Embryonic facial prominence (tissue), 1 donor: Measurements from ENCODE around the gene NCBP2L.
"Not testable (repeated sequence)": the region's sequence is repeated elsewhere in the genome, so short reads cannot be mapped to it uniquely, and the experiment has no call there.

Source experiments
- DNase-seq: peaks from one replicate; pipeline ENCODE4 v3.0.0-alpha.2; 2016; ENCODE audit errors: extremely low spot score

NCBP2L gene

GRCh38 chrX:107810053-107810452 lies 32.5 kb downstream of the NCBP2L start:
- DNase-seq, result not testable (repeated sequence)

- no peak for DNase-seq
Observed at GRCh38 chrX:107818900-107819521, 41.5 kb downstream of the NCBP2L start.

DNA sequence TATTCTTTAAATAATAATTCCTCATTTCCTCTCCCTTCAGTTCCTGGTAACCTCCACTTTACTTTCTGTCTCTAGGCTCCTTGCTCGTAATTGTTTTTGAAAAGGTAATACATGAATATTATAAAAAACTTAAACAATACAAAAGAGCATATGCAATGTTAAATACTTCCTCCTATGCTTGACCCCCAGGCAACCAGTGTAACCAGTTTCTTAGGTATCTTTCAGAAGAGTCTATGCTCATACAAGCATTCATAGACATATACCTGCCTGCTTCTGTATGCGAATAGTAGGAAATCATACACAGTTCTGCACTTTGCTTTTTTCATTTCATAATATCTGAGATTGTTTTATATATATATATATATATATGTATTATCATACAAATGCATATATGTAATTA lies 45.5 kb downstream of the NCBP2L start:
- no peak for DNase-seq

DNA sequence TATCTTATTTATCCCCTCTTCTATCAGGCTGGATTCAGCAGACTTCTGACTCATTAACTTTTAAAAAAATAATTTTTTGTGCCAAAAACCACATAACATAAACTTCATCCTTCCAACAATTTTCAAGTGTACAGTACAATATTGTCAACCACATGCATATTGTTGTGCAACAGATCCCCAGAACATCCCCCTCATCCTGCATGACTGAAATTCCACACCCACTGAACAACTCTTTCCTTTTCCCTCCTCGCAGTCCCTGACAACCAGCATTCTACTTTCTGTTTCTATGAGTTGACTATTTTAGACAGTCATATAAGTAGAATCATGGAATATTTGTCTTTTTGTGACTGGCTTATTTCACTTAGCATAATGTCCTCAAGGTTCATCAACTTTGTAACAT lies 45.9 kb downstream of the NCBP2L start:
- no peak for DNase-seq

- no peak for DNase-seq
Observed at GRCh38 chrX:107825698-107826237, 48.2 kb downstream of the NCBP2L start, which contains the start of gene MID2. Gene MID2 (plus strand): TSS chrX:107825866. CDS start chrX:107826427, 561 bp downstream.

DNA sequence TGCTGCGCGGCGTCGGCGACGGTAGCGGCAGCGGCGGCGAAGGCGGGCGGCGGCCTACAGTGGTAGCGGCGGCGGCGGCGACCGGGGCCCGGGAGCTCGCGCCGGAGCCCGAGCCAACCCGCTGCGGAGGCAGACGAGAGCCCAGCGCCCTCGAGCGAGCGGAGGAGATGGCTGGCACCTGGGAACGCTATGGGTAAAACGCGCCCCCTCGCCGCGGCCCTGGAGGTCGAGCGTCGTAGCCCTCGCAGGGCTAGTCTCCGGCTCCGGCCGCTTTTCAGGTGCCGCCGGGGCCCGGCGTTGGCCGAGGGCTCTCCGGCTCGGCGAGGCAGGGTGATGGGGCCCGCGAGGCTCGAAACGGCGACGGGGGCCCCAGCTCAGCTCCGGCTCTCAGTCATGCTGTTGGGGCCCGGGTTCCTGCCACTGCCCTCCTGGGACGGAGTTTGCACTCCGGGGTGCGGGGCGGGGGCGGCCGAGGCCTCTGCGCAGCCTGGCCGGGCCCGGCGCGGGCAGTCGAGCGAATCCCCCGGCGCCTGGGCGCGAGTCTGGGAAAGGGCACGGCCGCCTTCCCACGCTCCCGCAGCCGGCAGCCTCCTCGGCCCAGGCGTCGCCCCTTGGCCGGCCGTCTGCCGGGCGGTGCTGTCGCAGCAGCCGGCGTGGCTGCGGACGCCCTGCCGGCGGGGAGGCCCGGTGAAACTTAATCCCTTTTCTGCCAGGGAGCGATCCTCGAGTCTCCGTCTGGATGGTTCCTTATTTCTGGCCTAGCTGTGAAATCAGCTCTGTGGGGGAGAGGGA lies 48.9 kb downstream of the NCBP2L start:
- no peak for DNase-seq

- peak; percentile 7 for DNase-seq
Observed at GRCh38 chrX:107827030-107827831, 49.7 kb downstream of the NCBP2L start.

DNA sequence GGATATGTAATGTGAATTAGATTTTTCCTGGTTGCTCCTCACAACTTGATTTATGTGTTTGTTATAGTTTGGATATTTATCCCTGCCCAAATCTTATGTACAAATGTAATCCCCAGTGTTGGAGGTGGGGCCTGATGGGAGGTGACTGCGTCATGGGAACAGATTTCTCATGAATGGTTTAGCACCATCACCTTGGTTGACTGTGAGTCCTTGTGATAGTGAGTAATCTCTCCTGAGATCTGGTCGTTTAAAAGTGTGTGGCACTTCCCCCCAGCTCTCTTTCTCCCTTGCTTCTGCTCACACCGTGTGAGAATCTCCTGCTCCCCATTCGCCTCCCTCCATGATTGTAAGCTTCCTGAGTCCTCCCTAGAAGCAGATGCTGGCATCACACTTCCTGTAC lies 50.3 kb downstream of the NCBP2L start:
- DNase-seq, result no peak

GRCh38 chrX:107829878-107830277 lies 52.3 kb downstream of the NCBP2L start:
- DNase-seq, result no peak

- DNase-seq, result no peak
Observed at GRCh38 chrX:107831071-107831730, 53.7 kb downstream of the NCBP2L start.

- DNase-seq, result no peak
Observed at GRCh38 chrX:107834275-107835201, 57.0 kb downstream of the NCBP2L start.

DNA sequence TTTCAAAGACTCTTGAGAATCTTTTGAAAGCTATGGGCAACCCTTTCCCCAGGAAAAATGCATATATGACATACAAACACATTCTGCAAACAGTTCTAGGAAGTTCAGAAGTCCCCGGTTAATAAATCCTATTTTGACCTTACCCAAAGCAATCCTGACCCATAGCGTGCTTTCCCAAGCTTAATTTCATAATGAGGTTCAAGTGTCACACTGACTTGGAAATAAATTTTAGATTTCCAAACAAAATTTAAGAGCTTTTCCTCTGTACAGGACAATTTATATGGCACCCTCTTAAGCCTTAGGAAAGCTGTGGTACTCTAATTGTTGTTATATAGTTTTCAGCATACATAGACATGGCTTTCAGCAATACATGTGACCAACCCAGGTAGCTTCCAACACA lies 59.4 kb downstream of the NCBP2L start:
- no peak for DNase-seq

GRCh38 chrX:107840971-107841370 lies 63.4 kb downstream of the NCBP2L start:
- no peak for DNase-seq

- no peak for DNase-seq
Observed at GRCh38 chrX:107842715-107843400, 65.3 kb downstream of the NCBP2L start.
